ENCODE data around the gene MSH5. TPM values are rescaled to one million over a fixed set of nuclear protein-coding genes. Genes with fewer than 3 reads are reported as not detected.
A peak's percentile ranks its signal among the peaks of the same experiment; 100 is the strongest.

Gene MSH5
- total and polyA plus RNA-seq, 2 of the 13 experiments (the other 11 are each of a cell fraction or from before 2014, with no cell fraction given) = 10.2 to 38.7 TPM

GRCh38 chr6:31702819-31703716, 36.7 kb upstream of the MSH5 start, which contains the start of gene ABHD16A (continued):
- TF ChIP-seq ZNF407 (CRISPR knock-in tag; IDR thresholded peaks at IDR 0.05; ENCODE audit: not compliant biosample characterization) = no peak
- TF ChIP-seq TOPORS (CRISPR knock-in tag; IDR thresholded peaks at IDR 0.05) = peak; percentile 80; the same call in 1 of the 2 replicates
- no peak; the same call in 1 of the 2 replicates for TF ChIP-seq RCOR2 (CRISPR knock-in tag; IDR thresholded peaks at IDR 0.05)
- no peak for TF ChIP-seq ZNF382 (CRISPR knock-in tag; IDR thresholded peaks at IDR 0.05; ENCODE audit: borderline replicate concordance)
- TF ChIP-seq NAIF1 (CRISPR knock-in tag; IDR thresholded peaks at IDR 0.05; ENCODE audit: borderline replicate concordance) = peak; percentile 95
- no peak for TF ChIP-seq CERS6 (CRISPR knock-in tag; IDR thresholded peaks at IDR 0.05)
- TF ChIP-seq ZSCAN21 (CRISPR knock-in tag; IDR thresholded peaks at IDR 0.05; ENCODE audit: borderline replicate concordance) = peak; percentile 82
- TF ChIP-seq ZNF678 (CRISPR knock-in tag; IDR thresholded peaks at IDR 0.05) = no peak
- peak; percentile 37 for TF ChIP-seq TAF15 (IDR thresholded peaks at IDR 0.05; ENCODE audit: low read depth, low read length, poor library complexity, severe bottlenecking)
- TF ChIP-seq ZNF232 (CRISPR knock-in tag; IDR thresholded peaks at IDR 0.05; ENCODE audit: borderline replicate concordance) = peak; percentile 41; the same call in 1 of the 2 replicates
- TF ChIP-seq TBL1XR1 (IDR thresholded peaks at IDR 0.05; ENCODE audit: borderline replicate concordance, low read length, partially characterized antibody) = peak; percentile 47

Measured in HepG2 (cell line).